ENCODE results near the gene FMNL3.
"Not testable (repeated sequence)": the region's sequence is repeated elsewhere in the genome, so short reads cannot be mapped to it uniquely, and the experiment has no call there.

Gene FMNL3

DNA sequence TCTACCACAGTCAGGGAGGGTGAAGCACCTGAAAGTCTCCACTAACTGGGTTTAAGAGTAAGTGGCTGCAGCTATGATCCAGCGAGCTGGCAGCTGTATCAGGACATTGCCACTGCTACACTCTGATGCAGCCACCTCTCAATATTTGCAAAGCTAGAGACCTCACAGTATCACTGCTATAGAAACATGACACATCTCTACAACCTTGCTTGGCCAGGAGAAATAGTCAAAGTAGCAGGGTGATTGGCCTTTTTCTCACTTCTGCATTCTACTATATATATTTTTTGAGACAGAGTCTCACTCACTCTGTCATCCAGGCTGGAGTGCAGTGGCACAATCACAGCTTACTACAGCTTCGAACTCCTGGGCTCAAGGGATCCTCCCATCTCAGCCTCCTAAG is 9.3 kb upstream of the FMNL3 start:
- no peak for DNase-seq

DNA sequence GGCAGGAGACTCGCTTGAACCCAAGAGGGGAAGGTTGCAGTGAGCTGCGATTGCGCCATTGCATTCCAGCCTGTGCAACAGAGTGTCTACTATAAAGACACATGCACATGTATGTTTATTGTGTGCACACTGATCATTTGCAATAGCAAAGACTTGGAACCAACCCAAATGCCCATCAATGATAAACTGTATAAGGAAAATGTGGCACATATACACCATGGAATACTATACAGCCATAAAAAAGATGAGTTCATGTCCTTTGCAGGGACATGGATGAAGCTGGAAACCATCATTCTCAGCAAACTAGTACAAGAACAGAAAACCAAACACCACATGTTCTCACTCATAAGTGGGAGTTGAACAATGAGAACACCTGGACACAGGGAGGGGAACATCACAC is 6.7 kb upstream of the FMNL3 start:
- DNase-seq, result not testable (repeated sequence)

- no peak for DNase-seq
Measured at GRCh38 chr12:49708851-49709250, 1.6 kb upstream of the FMNL3 start.

DNA sequence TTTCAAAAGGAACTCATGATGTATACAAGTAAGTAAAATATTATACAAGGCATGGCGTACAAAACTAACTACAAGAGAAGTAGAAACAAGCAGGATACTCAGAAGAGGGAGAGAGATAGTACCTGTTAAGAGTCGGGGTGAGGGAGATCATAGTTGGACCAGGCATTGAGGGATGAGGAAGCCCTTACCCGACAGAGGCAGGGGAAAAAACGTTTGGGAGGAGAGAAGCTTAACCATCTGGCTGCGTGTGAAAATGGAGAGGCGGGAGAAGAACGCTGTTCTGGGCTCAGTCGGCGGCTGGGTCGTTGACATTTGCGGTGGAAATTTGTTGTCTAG is 575 bp upstream of the FMNL3 start:
- no peak for DNase-seq

- peak in 1 of 2 donors; percentile 12 for DNase-seq
Measured at GRCh38 chr12:49706351-49707127, 666 bp downstream of the FMNL3 start.

DNA sequence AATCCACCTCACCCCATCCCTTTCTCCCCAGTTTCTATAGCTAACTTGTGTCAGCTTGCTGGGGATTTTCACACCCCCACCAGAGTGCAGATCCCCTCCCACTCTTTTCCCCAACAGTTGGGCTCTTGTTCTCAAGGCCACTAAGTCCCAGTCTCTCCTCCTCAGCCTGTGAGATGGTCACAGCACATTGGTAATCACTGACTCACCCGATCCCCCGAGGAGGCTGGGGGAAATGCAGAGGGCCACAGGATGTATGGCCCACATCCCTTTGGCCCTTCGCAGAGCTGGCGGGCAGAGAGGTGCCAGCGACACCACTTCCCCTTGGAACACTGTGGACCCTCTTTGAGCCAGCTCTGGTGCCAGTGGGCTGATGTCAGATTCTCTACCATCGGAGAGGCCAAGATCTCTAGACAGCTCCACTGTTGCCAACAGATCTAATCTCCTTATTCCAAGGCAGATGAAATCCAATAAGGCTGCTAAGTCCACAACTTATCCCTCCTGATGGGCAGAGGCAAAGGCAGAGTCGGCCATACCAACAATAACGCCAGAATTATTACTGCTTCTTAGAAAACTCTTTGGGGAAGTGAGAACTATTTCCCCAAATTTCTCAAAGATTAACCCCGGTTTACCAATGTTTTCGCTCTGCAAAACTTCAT is 1.6 kb downstream of the FMNL3 start:
- DNase-seq, result peak in 1 of 2 donors; percentile 17

- peak in 1 of 2 donors; percentile 29 for DNase-seq
Measured at GRCh38 chr12:49703647-49704137, 3.5 kb downstream of the FMNL3 start.

- no peak for DNase-seq
Measured at GRCh38 chr12:49702676-49703215, 4.5 kb downstream of the FMNL3 start.

- DNase-seq, result no peak
Measured at GRCh38 chr12:49702009-49702408, 5.2 kb downstream of the FMNL3 start.

DNA sequence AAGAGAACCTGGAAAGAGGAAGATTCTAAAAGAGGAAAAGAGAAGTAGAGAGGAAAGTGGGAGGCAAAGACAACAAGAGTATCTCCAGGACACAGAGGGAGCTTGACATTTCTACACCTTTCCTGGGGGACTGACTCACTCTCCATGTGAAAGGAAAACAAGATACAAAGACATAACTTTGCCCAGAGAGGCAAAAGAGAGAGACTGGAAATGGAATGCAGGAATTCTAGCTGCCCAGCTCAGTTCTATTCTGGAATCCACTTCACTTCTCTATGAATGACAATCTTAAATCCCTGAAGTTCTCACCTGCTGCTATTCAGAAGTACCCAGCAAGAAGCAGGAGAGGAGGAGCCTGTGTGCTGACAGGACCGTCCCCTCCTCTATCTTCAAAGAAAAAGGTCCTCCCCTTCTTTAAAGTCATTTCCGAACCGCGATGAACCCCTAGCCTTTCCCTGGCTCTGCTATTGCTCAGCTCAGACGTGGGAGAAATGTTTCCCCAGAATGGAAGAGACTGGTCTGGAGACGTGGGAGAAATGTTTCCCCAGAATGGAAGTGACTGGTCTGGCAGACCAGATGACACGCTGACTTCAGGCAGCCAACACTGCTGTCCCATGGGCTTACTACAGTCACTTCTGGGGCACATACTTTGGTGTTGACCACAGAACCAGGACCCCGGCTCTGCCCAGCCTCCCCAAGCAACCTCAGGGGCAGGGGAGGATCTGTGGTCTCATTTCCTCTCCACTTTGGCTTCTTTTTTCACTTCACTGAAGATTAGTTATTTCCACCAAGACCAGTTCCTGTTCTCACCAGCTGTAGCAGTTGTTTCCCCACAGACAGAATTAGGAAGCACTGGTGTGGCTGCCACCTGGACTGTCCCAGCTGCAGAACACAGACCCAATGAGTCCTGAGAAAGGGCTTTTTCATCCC is 8.3 kb downstream of the FMNL3 start:
- DNase-seq, result peak; percentile 25 to 34

- no peak for DNase-seq
Measured at GRCh38 chr12:49697808-49698207, 9.4 kb downstream of the FMNL3 start.

- DNase-seq, result no peak
Measured at GRCh38 chr12:49696723-49697122, 10.5 kb downstream of the FMNL3 start.

DNA sequence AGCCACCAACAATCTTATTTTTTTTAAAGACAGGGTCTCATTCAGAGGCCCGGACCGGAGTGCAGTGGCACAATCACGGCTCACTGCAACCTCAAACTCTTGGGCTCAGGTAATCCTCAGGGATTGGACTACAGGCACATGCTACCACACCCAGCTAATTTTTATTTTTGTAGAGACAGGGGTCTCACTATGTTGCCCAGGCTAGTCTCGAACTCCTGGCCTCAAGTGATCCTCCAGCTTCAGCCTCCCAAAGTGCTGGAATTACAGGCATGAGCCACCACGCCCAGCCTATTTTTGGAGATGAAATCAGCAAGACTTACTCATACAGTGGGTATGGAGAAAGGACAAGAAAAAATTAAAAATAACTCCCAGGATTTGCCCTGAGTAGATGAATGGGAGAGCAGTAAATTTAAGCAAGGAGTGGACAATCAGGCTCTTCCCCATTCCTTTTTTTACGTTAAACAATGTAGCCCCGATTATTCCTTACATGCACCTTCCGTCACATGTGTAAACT is 13.2 kb downstream of the FMNL3 start:
- no peak for DNase-seq

GRCh38 chr12:49692851-49693250 is 14.4 kb downstream of the FMNL3 start:
- DNase-seq, result no peak

- DNase-seq, result no peak
Measured at GRCh38 chr12:49689785-49690184, 17.4 kb downstream of the FMNL3 start.

- no peak for DNase-seq
Measured at GRCh38 chr12:49689237-49689636, 18.0 kb downstream of the FMNL3 start.

- DNase-seq, result no peak
Measured at GRCh38 chr12:49687941-49688340, 19.3 kb downstream of the FMNL3 start.

DNA sequence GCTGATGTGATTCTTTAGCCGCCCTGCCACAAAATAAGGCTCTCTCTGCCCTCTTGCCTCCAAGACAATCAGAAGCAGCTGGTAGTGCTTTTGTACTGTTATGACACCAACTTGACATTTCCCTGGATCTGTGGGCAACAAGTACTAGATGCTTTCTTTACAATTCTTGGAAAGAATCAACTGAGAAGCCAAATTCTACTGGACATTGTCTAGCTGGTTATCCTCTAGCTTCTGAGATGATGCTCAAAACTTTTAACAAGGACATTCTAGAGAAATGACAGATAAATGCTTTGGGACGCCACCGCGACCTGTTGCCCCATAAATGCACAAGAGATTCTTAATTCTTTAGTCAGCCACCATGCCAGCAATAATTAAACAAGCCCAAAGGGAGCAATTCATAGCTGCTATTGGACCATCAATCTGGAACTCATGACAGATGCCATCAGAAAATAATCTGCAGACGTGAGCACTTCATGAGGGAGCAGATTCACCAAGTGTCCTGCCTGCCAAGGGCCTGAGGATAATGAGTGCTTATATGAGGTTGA is 22.8 kb downstream of the FMNL3 start:
- no peak for DNase-seq

- DNase-seq, result no peak
Measured at GRCh38 chr12:49683599-49684309, 23.5 kb downstream of the FMNL3 start.

DNA sequence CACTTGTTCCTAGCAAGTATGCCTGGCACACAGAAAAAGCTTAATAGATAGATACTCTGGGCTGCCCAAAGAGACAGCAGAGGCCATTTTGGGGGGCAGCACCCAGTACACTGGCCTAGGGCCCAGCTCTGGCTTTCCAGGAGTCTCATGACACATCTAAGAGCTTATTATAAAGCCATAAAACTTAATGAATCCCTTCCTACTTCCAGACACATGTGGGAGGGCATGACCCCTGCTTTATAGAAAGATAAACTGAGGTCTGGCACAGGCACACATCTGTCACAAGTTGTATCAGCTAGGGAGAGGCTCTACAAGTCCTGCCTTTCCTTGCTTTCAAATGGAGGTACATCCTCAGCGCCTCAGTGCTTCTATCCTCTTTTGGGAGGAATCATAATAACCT is 27.1 kb downstream of the FMNL3 start:
- no peak for DNase-seq

- no peak for DNase-seq
Measured at GRCh38 chr12:49678711-49679110, 28.5 kb downstream of the FMNL3 start.

DNA sequence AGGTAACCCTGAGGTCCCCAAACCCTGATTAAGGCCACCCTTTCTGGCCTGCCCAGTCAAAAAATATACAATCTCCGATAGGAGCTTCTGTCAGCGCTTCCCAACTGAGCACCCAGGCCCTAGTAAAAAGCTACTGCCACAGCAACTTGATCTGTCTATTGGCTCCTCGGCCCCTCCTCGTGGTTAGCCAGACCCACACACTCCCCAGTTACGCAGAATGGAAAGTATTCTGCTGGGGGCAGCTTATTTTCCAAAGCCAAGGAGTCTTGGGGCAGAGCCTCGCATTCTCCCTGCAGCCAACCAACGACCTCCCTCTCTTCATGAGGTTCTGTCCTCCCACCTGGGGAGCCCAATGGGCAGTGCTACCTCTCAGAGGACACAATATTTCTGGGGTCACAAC is 32.1 kb downstream of the FMNL3 start:
- DNase-seq, result no peak

Data from stimulated activated CD4-positive, alpha-beta T cell treated with anti-CD3 and anti-CD28 coated beads, Interleukin-2, amount 100 ng/mL, for 48 hours (primary cell).